ENCODE data around the gene REL. TPM values are rescaled to one million over a fixed set of nuclear protein-coding genes. Genes with fewer than 3 reads are reported as not detected.

The REL gene
- total RNA-seq = 6.8 TPM

GRCh38 chr2:60881047-60881932 lies at the start of gene REL:
Gene REL, plus strand, starts transcription at chr2:60881574. Its CDS starts 267 bp downstream, at chr2:60881841.
- Histone ChIP-seq H3K9ac (ENCODE audit: low read depth in 1 of 3, low read length in 3 of 3) (peak within 1 kb of the TSS; percentile 97 to 98 (median 97)), H3K27ac (ENCODE audit: low read depth, low read length) (peak within 1 kb of the TSS; percentile 97), H3K4me3 (ENCODE audit: low read length in 3 of 3) (peak within 1 kb of the TSS; percentile 88), H3K9me3 (ENCODE audit: control insufficient read depth in 3 of 3, low read length in 3 of 3) (no peaks in the 10 kb centered on the region), H3K36me3 (ENCODE audit: control insufficient read depth in 3 of 3, insufficient read depth in 3 of 3, low read length in 3 of 3) (no peaks in the 10 kb centered on the region), H3K4me1 (ENCODE audit: control insufficient read depth in 3 of 3, insufficient read depth in 3 of 3, low read length in 3 of 3) (peaks cover 7 to 14% (median 10%) of the 10 kb centered on the region in 3 donors), H3K27me3 (ENCODE audit: control insufficient read depth in 3 of 3, insufficient read depth in 3 of 3, low read length in 3 of 3) (no peaks in the 10 kb centered on the region)

- H3K9ac ChIP-seq (ENCODE audit: low read depth in 1 of 3, low read length in 3 of 3) = no peak overlapping the region
- H3K27me3 ChIP-seq (ENCODE audit: control insufficient read depth in 3 of 3, insufficient read depth in 3 of 3, low read length in 3 of 3) = peaks cover 0 to 5% (median 5%) of the 10 kb centered on the region in 3 donors
- no peak overlapping the region for H3K27ac ChIP-seq (ENCODE audit: low read depth, low read length)
- H3K4me1 ChIP-seq (ENCODE audit: control insufficient read depth in 3 of 3, insufficient read depth in 3 of 3, low read length in 3 of 3) = no peaks in the 10 kb centered on the region
- no peaks in the 10 kb centered on the region for H3K9me3 ChIP-seq (ENCODE audit: control insufficient read depth in 3 of 3, low read length in 3 of 3)
- no peaks in the 10 kb centered on the region for H3K36me3 ChIP-seq (ENCODE audit: control insufficient read depth in 3 of 3, insufficient read depth in 3 of 3, low read length in 3 of 3)
- no peak overlapping the region for H3K4me3 ChIP-seq (ENCODE audit: low read length in 3 of 3)
Measured at GRCh38 chr2:60831921-60832320, 49.5 kb upstream of the REL start.

DNA sequence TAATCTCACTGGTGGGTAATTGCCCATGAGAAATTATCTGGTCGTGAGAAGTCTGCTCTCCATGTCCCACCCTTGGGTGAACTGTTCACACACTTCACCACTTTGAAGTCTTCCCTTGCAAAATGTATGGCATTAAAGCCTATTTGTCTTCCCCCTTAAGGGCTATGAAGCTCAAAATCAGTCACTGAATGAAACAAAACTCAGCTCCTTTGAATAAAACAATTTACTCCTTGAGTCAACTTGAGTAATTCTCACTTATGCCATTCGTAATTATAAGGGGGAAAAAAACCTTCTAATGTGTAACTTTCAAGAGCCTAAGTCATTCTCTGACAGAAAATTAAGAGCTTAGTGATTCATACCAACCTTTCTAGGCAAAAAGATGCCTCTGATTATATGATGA lies 48.8 kb upstream of the REL start:
- no peaks in the 10 kb centered on the region for H3K9me3 ChIP-seq (ENCODE audit: control insufficient read depth in 3 of 3, low read length in 3 of 3)
- H3K9ac ChIP-seq (ENCODE audit: low read depth in 1 of 3, low read length in 3 of 3) = no peak overlapping the region
- H3K4me1 ChIP-seq (ENCODE audit: control insufficient read depth in 3 of 3, insufficient read depth in 3 of 3, low read length in 3 of 3) = no peaks in the 10 kb centered on the region
- H3K27ac ChIP-seq (ENCODE audit: low read depth, low read length) = no peak overlapping the region
- H3K36me3 ChIP-seq (ENCODE audit: control insufficient read depth in 3 of 3, insufficient read depth in 3 of 3, low read length in 3 of 3) = no peaks in the 10 kb centered on the region
- H3K4me3 ChIP-seq (ENCODE audit: low read length in 3 of 3) = no peak overlapping the region
- H3K27me3 ChIP-seq (ENCODE audit: control insufficient read depth in 3 of 3, insufficient read depth in 3 of 3, low read length in 3 of 3) = peaks cover 0 to 5% (median 5%) of the 10 kb centered on the region in 3 donors

GRCh38 chr2:60834270-60834717 lies 47.1 kb upstream of the REL start:
- no peaks in the 10 kb centered on the region for H3K9me3 ChIP-seq (ENCODE audit: control insufficient read depth in 3 of 3, low read length in 3 of 3)
- H3K27ac ChIP-seq (ENCODE audit: low read depth, low read length) = peak overlapping the region; percentile 36
- H3K27me3 ChIP-seq (ENCODE audit: control insufficient read depth in 3 of 3, insufficient read depth in 3 of 3, low read length in 3 of 3) = peaks cover 0 to 5% (median 5%) of the 10 kb centered on the region in 3 donors
- H3K36me3 ChIP-seq (ENCODE audit: control insufficient read depth in 3 of 3, insufficient read depth in 3 of 3, low read length in 3 of 3) = no peaks in the 10 kb centered on the region
- H3K4me1 ChIP-seq (ENCODE audit: control insufficient read depth in 3 of 3, insufficient read depth in 3 of 3, low read length in 3 of 3) = no peaks in the 10 kb centered on the region
- no peak overlapping the region for H3K4me3 ChIP-seq (ENCODE audit: low read length in 3 of 3)
- H3K9ac ChIP-seq (ENCODE audit: low read depth in 1 of 3, low read length in 3 of 3) = no peak overlapping the region

- Histone ChIP-seq H3K4me1 (ENCODE audit: control insufficient read depth in 3 of 3, insufficient read depth in 3 of 3, low read length in 3 of 3) (no peaks in the 10 kb centered on the region), H3K9ac (ENCODE audit: low read depth in 1 of 3, low read length in 3 of 3) (no peak overlapping the region), H3K9me3 (ENCODE audit: control insufficient read depth in 3 of 3, low read length in 3 of 3) (no peaks in the 10 kb centered on the region), H3K27ac (ENCODE audit: low read depth, low read length) (no peak overlapping the region), H3K27me3 (ENCODE audit: control insufficient read depth in 3 of 3, insufficient read depth in 3 of 3, low read length in 3 of 3) (peaks cover 0 to 5% (median 5%) of the 10 kb centered on the region in 3 donors), H3K4me3 (ENCODE audit: low read length in 3 of 3) (no peak overlapping the region), H3K36me3 (ENCODE audit: control insufficient read depth in 3 of 3, insufficient read depth in 3 of 3, low read length in 3 of 3) (no peaks in the 10 kb centered on the region)
Measured at GRCh38 chr2:60836491-60836890, 44.9 kb upstream of the REL start.

DNA sequence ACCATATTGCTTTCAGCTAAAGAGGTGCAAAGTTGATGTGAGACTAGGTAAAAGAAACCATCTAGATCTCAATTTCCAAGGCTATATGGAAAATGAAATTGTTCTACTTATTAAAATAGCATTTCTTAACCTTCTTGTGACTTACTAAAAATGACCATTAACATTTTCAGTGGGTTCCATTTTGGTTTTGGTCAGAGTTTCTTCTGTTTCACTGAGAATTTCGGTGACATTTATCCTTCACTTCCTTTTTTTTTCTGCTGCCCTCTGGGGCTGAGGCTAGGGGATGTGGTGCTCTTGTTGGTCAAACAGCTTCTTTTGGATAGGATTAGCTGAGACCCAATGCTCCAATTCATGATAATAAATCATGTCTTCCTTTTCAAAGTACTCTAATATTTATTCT lies 44.3 kb upstream of the REL start:
- Histone ChIP-seq H3K9me3 (ENCODE audit: control insufficient read depth in 3 of 3, low read length in 3 of 3) (no peaks in the 10 kb centered on the region), H3K4me1 (ENCODE audit: control insufficient read depth in 3 of 3, insufficient read depth in 3 of 3, low read length in 3 of 3) (no peaks in the 10 kb centered on the region), H3K4me3 (ENCODE audit: low read length in 3 of 3) (no peak overlapping the region), H3K9ac (ENCODE audit: low read depth in 1 of 3, low read length in 3 of 3) (no peak overlapping the region), H3K36me3 (ENCODE audit: control insufficient read depth in 3 of 3, insufficient read depth in 3 of 3, low read length in 3 of 3) (no peaks in the 10 kb centered on the region), H3K27ac (ENCODE audit: low read depth, low read length) (no peak overlapping the region), H3K27me3 (ENCODE audit: control insufficient read depth in 3 of 3, insufficient read depth in 3 of 3, low read length in 3 of 3) (peaks cover 0 to 5% (median 5%) of the 10 kb centered on the region in 3 donors)

- Histone ChIP-seq H3K27me3 (ENCODE audit: control insufficient read depth in 3 of 3, insufficient read depth in 3 of 3, low read length in 3 of 3) (peaks cover 0 to 5% (median 5%) of the 10 kb centered on the region in 3 donors), H3K9me3 (ENCODE audit: control insufficient read depth in 3 of 3, low read length in 3 of 3) (no peaks in the 10 kb centered on the region), H3K27ac (ENCODE audit: low read depth, low read length) (no peak overlapping the region), H3K9ac (ENCODE audit: low read depth in 1 of 3, low read length in 3 of 3) (no peak overlapping the region), H3K36me3 (ENCODE audit: control insufficient read depth in 3 of 3, insufficient read depth in 3 of 3, low read length in 3 of 3) (no peaks in the 10 kb centered on the region), H3K4me1 (ENCODE audit: control insufficient read depth in 3 of 3, insufficient read depth in 3 of 3, low read length in 3 of 3) (no peaks in the 10 kb centered on the region), H3K4me3 (ENCODE audit: low read length in 3 of 3) (no peak overlapping the region)
Measured at GRCh38 chr2:60838481-60838880, 42.9 kb upstream of the REL start.

- peaks cover 0 to 5% (median 5%) of the 10 kb centered on the region in 3 donors for H3K27me3 ChIP-seq (ENCODE audit: control insufficient read depth in 3 of 3, insufficient read depth in 3 of 3, low read length in 3 of 3)
- no peaks in the 10 kb centered on the region for H3K36me3 ChIP-seq (ENCODE audit: control insufficient read depth in 3 of 3, insufficient read depth in 3 of 3, low read length in 3 of 3)
- no peaks in the 10 kb centered on the region for H3K4me1 ChIP-seq (ENCODE audit: control insufficient read depth in 3 of 3, insufficient read depth in 3 of 3, low read length in 3 of 3)
- no peak overlapping the region for H3K27ac ChIP-seq (ENCODE audit: low read depth, low read length)
- no peaks in the 10 kb centered on the region for H3K9me3 ChIP-seq (ENCODE audit: control insufficient read depth in 3 of 3, low read length in 3 of 3)
- no peak overlapping the region for H3K9ac ChIP-seq (ENCODE audit: low read depth in 1 of 3, low read length in 3 of 3)
- no peak overlapping the region for H3K4me3 ChIP-seq (ENCODE audit: low read length in 3 of 3)
Measured at GRCh38 chr2:60839126-60839813, 42.1 kb upstream of the REL start.

- no peaks in the 10 kb centered on the region for H3K36me3 ChIP-seq (ENCODE audit: control insufficient read depth in 3 of 3, insufficient read depth in 3 of 3, low read length in 3 of 3)
- no peak overlapping the region for H3K27ac ChIP-seq (ENCODE audit: low read depth, low read length)
- H3K4me3 ChIP-seq (ENCODE audit: low read length in 3 of 3) = no peak overlapping the region
- no peak overlapping the region for H3K9ac ChIP-seq (ENCODE audit: low read depth in 1 of 3, low read length in 3 of 3)
- no peaks in the 10 kb centered on the region for H3K9me3 ChIP-seq (ENCODE audit: control insufficient read depth in 3 of 3, low read length in 3 of 3)
- no peaks in the 10 kb centered on the region for H3K4me1 ChIP-seq (ENCODE audit: control insufficient read depth in 3 of 3, insufficient read depth in 3 of 3, low read length in 3 of 3)
- peaks cover 0 to under 1% (median 0%) of the 10 kb centered on the region in 3 donors for H3K27me3 ChIP-seq (ENCODE audit: control insufficient read depth in 3 of 3, insufficient read depth in 3 of 3, low read length in 3 of 3)
Measured at GRCh38 chr2:60840880-60841279, 40.5 kb upstream of the REL start.

GRCh38 chr2:60843006-60843405 lies 38.4 kb upstream of the REL start:
- H3K9ac ChIP-seq (ENCODE audit: low read depth in 1 of 3, low read length in 3 of 3) = no peak overlapping the region
- no peaks in the 10 kb centered on the region for H3K4me1 ChIP-seq (ENCODE audit: control insufficient read depth in 3 of 3, insufficient read depth in 3 of 3, low read length in 3 of 3)
- no peak overlapping the region for H3K27ac ChIP-seq (ENCODE audit: low read depth, low read length)
- no peak overlapping the region for H3K4me3 ChIP-seq (ENCODE audit: low read length in 3 of 3)
- H3K27me3 ChIP-seq (ENCODE audit: control insufficient read depth in 3 of 3, insufficient read depth in 3 of 3, low read length in 3 of 3) = no peaks in the 10 kb centered on the region
- H3K36me3 ChIP-seq (ENCODE audit: control insufficient read depth in 3 of 3, insufficient read depth in 3 of 3, low read length in 3 of 3) = no peaks in the 10 kb centered on the region
- H3K9me3 ChIP-seq (ENCODE audit: control insufficient read depth in 3 of 3, low read length in 3 of 3) = no peaks in the 10 kb centered on the region
